H1 (cell line): ENCODE results near the gene R3HDM2. TPM values are rescaled to one million over a fixed set of nuclear protein-coding genes. Genes with fewer than 3 reads are reported as not detected.

Source experiments
- ASH2L ChIP-seq: fragments of 200-600, 300-600 bp; sonication (generic); IDR thresholded peaks from one replicate; pipeline ENCODE4 v1.7.1; 2017; ENCODE audit warnings: low read length
- BACH1 ChIP-seq: IDR thresholded peaks from 2 replicates; pipeline ENCODE4 v1.6.1; 2012; ENCODE audit warnings: low read length, improper control_type of control experiment
- CBX8 ChIP-seq: fragments of 300-800, 300-1000 bp; sonication (generic); IDR thresholded peaks from 2 replicates; pipeline ENCODE4 v1.7.1; 2016; ENCODE audit warnings: low read depth, low read length, borderline replicate concordance
- CTBP2 ChIP-seq: IDR thresholded peaks from 2 replicates; pipeline ENCODE4 v1.7.0; 2011; ENCODE audit warnings: borderline replicate concordance, mild to moderate bottlenecking, moderate library complexity, mixed read lengths, low read length; ENCODE audit not compliant: insufficient read depth, insufficient read length
- EGR1 ChIP-seq: IDR thresholded peaks from 2 replicates; pipeline ENCODE4 v1.6.1; 2011; ENCODE audit warnings: low read depth, low read length, borderline replicate concordance
- FOSL1 ChIP-seq: IDR thresholded peaks from 2 replicates; pipeline ENCODE4 v1.6.1; 2011; ENCODE audit warnings: mild to moderate bottlenecking, low read depth, low read length, moderate library complexity; ENCODE audit not compliant: insufficient read depth
- GTF2F1 ChIP-seq: IDR thresholded peaks from 2 replicates; pipeline ENCODE4 v1.6.1; 2012; ENCODE audit warnings: low read depth, low read length, improper control_type of control experiment, borderline replicate concordance
- HDAC6 ChIP-seq: IDR thresholded peaks from one replicate; pipeline ENCODE4 v1.7.1; 2012; ENCODE audit warnings: low read depth, mild to moderate bottlenecking, inconsistent platforms, low read length, moderate library complexity
- KDM1A ChIP-seq: fragments of 200-600, 300-600 bp; sonication (generic); IDR thresholded peaks from 2 replicates; pipeline ENCODE4 v1.7.1; 2016; ENCODE audit warnings: mild to moderate bottlenecking, low read length, borderline replicate concordance
- PHF8 ChIP-seq: fragments of 200-600 bp; sonication (generic); conservative IDR thresholded peaks from 2 replicates; pipeline ENCODE4 v1.7.1; 2012; ENCODE audit warnings: low read depth, mild to moderate bottlenecking, inconsistent platforms, low read length, moderate library complexity
- POLR2A ChIP-seq, 2 experiments: IDR thresholded peaks; 1 replicate in 1 of 2; 2 replicates in 1 of 2; pipeline ENCODE4 v1.6.1; 2011; ENCODE audit warnings: low read depth in 2 of 2, low read length in 2 of 2, mild to moderate bottlenecking in 2 of 2; ENCODE audit errors: control extremely low read depth in 1 of 2
- POLR2AphosphoS5 ChIP-seq: IDR thresholded peaks from 2 replicates; pipeline ENCODE4 v1.6.1; 2011; ENCODE audit warnings: low read depth, low read length
- RAD21 ChIP-seq, 2 experiments: IDR thresholded peaks in 1 of 2; conservative IDR thresholded peaks in 1 of 2; 2 replicates each; pipeline ENCODE4 v1.6.1; 2011; ENCODE audit warnings: low read depth in 2 of 2, low read length in 2 of 2, improper control_type of control experiment in 1 of 2, inconsistent platforms in 1 of 2, mild to moderate bottlenecking in 1 of 2, moderate library complexity in 1 of 2
- RNF2 ChIP-seq: fragments of 200-900, 300-1000 bp; sonication (generic); IDR thresholded peaks from 2 replicates; pipeline ENCODE4 v1.7.1; 2016; ENCODE audit warnings: borderline replicate concordance, low read depth, mild to moderate bottlenecking, antibody characterized with exemption, low read length; ENCODE audit not compliant: poor library complexity, severe bottlenecking; ENCODE audit errors: missing control alignments
- SIX5 ChIP-seq: IDR thresholded peaks from 2 replicates; pipeline ENCODE4 v1.6.1; 2011; ENCODE audit warnings: mild to moderate bottlenecking, low read depth, low read length
- SP1 ChIP-seq: IDR thresholded peaks from 2 replicates; pipeline ENCODE4 v1.6.1; 2011; ENCODE audit warnings: low read depth, low read length
- SP4 ChIP-seq: IDR thresholded peaks from 2 replicates; pipeline ENCODE4 v1.6.1; 2012; ENCODE audit warnings: low read length, inconsistent platforms
- SUZ12 ChIP-seq: fragments of 200-600 bp; sonication (generic); IDR thresholded peaks from 2 replicates; pipeline ENCODE4 v1.6.1; 2012; ENCODE audit warnings: mild to moderate bottlenecking, inconsistent platforms, low read length, moderate library complexity, mixed read lengths
- TAF7 ChIP-seq: optimal IDR thresholded peaks from 2 replicates; pipeline ENCODE3; 2011; ENCODE audit warnings: low read depth, mild to moderate bottlenecking, inconsistent platforms, low read length, moderate library complexity, borderline replicate concordance
- TEAD4 ChIP-seq: IDR thresholded peaks from 2 replicates; pipeline ENCODE4 v1.6.1; 2012; ENCODE audit warnings: low read depth, low read length, inconsistent platforms, mixed read lengths
- YY1 ChIP-seq: IDR thresholded peaks from 2 replicates; pipeline ENCODE4 v1.6.1; 2011; ENCODE audit warnings: low read depth, mild to moderate bottlenecking, low read length
- polyA plus RNA-seq, 7 experiments: library from polyadenylated mRNA; depleted of rRNA in 3 of 7; stranded (reverse) in 5 of 7; unstranded in 2 of 7; fragments of >200 nt in 5 of 7; fragments of 200-250 nt in 2 of 7; gene quantifications; 1 replicate in 5 of 7; 2 replicates in 1 of 7; 4 replicates in 1 of 7; pipeline versions ENCODE4 v1.2.1 to v1.2.3, GENCODE V29; 2011 to 2013; ENCODE audit warnings: missing spikeins in 2 of 7, mixed read lengths in 2 of 7
- total RNA-seq: library from RNA; stranded (reverse); fragmentation: NEBNext Ultra II Directional; extraction: Animal tissue kit (Norgen Biotek cat#: 25700); gene quantifications from 2 replicates; pipeline ENCODE4 v1.2.1, GENCODE V29; 2021
- TF ChIP-seq, protein P1 (sequence below): IDR thresholded peaks from 2 replicates; pipeline ENCODE4 v1.6.1; 2011; ENCODE audit warnings: low read length, improper control_type of control experiment
- TF ChIP-seq, protein P2 (sequence below): IDR thresholded peaks from 2 replicates; pipeline ENCODE4 v1.6.1; 2011; ENCODE audit warnings: low read depth, mild to moderate bottlenecking, low read length; ENCODE audit not compliant: insufficient read depth

Gene R3HDM2
- total and polyA plus RNA-seq, 2 of the 8 experiments (the other 6 are each of a cell fraction or from before 2014, with no cell fraction given), result 25.6 to 27.0 TPM

DNA sequence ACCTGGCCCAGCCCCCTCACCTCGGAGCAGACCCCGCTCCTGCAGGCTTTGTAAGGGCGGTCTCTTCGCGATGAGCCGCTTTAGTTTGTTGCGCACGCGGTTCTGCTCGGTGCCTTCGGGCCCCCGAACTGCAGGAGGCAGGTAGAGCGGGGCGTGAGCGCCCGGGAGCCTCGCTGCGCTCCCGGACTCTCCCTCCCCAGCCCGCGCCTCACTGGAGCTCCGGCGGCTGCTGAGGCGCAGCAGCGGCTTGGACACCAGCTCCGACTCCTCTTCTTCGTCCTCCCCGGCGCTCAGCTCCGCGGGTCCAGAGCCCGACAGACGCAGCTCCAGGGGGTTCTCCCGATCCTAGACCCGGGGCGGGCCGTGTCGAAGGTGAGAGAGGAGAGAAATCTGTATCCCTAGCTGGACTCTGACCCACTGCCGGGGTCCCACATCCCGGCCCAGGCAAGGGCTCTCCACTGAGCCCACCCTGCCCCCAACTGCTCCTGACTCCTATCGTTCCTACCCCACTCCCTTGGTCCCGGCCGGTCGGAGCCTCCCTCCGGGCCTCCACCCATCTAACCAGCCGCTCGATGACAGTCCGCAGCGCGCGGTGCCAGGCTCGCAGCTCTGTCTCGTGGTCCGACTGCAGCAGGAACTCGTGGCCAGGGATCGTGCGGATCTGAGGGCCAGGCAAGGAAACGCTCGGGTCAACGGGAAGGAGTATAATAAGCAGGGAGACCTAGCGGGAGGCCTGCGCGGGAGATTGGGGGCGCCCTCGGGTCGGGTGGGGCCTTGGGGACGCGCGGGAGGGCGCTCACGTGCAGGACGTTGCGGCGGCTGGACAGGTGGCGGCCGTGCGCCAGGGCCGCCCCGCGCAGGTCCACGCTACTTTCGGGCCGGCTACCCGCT lies 44.7 kb upstream of the R3HDM2 start (continued):
- TF ChIP-seq SP1 (no peak), CBX8 (no peak), YY1 (no peak), BACH1 (no peak), FOSL1 (no peak), TAF7 (no peak), SIX5 (no peak), HDAC6 (no peak), POLR2A (IDR thresholded peaks at IDR 0.05; ENCODE audit: control extremely low read depth in 1 of 2, low read depth in 2 of 2, low read length in 2 of 2) (no peak), KDM1A (no peak), RNF2 (peak; percentile 80), RAD21 (IDR thresholded peaks at IDR 0.05 in 1 of 2, conservative IDR thresholded peaks at IDR 0.05 in 1 of 2; ENCODE audit: low read depth in 2 of 2, low read length in 2 of 2) (no peak), CTBP2 (no peak), PHF8 (no peak), ASH2L (peak; percentile 59), SUZ12 (peak; percentile 87), GTF2F1 (no peak), EGR1 (no peak), POLR2AphosphoS5 (no peak), TEAD4 (no peak), SP4 (no peak)
- TF ChIP-seq, protein P1, sequence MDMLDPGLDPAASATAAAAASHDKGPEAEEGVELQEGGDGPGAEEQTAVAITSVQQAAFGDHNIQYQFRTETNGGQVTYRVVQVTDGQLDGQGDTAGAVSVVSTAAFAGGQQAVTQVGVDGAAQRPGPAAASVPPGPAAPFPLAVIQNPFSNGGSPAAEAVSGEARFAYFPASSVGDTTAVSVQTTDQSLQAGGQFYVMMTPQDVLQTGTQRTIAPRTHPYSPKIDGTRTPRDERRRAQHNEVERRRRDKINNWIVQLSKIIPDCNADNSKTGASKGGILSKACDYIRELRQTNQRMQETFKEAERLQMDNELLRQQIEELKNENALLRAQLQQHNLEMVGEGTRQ, result no peak
- TF ChIP-seq, protein P2, sequence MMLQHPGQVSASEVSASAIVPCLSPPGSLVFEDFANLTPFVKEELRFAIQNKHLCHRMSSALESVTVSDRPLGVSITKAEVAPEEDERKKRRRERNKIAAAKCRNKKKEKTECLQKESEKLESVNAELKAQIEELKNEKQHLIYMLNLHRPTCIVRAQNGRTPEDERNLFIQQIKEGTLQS, result no peak
